Lung (tissue), 12 donors: ENCODE results near the gene RECQL. TPM values are rescaled to one million over a fixed set of nuclear protein-coding genes. Genes with fewer than 3 reads are reported as not detected.

Experiments used
- ATAC-seq: fragments of 200-7000 bp; cut with Tn5 transposase; one replicate; pipeline ENCODE4 v1.9.1; 2020; ENCODE audit warnings: moderate number of reproducible peaks; ENCODE audit not compliant: insufficient read depth, low FRiP score
- DNase-seq, 3 donors: peaks; one replicate each; pipeline ENCODE4 v3.0.0-alpha.2; 2013 to 2017
- H3K27ac ChIP-seq, 2 donors: one replicate each; pipeline ENCODE4 v1.5.1; 2013; ENCODE audit warnings: mild to moderate bottlenecking in 2 of 2, moderate library complexity in 2 of 2, control low read depth in 1 of 2, inconsistent platforms in 1 of 2, low read depth in 1 of 2, low read length in 1 of 2
- H3K27me3 ChIP-seq, 3 donors: one replicate each; pipeline ENCODE4 v1.5.1; 2013; ENCODE audit warnings: low read length in 2 of 3; ENCODE audit not compliant: control insufficient read depth in 3 of 3, insufficient read depth in 3 of 3
- H3K36me3 ChIP-seq, 4 donors: one replicate each; pipeline ENCODE4 v1.5.1; 2013; ENCODE audit warnings: low read length in 4 of 4, mild to moderate bottlenecking in 1 of 4, moderate library complexity in 1 of 4; ENCODE audit not compliant: control insufficient read depth in 4 of 4, insufficient read depth in 4 of 4
- H3K4me1 ChIP-seq, 5 donors: one replicate each; pipeline ENCODE4 v1.5.1; 2013; ENCODE audit warnings: low read length in 5 of 5, mild to moderate bottlenecking in 2 of 5, moderate library complexity in 1 of 5; ENCODE audit not compliant: control insufficient read depth in 5 of 5, insufficient read depth in 5 of 5
- H3K4me3 ChIP-seq: one replicate; pipeline ENCODE4 v1.5.1; 2013; ENCODE audit warnings: mild to moderate bottlenecking, control low read depth, moderate library complexity
- H3K9ac ChIP-seq, 2 donors: one replicate each; pipeline ENCODE4 v1.5.1; 2013; ENCODE audit warnings: low read length in 2 of 2, control low read depth in 1 of 2; ENCODE audit not compliant: insufficient read depth in 1 of 2
- H3K9me3 ChIP-seq, 4 donors: one replicate each; pipeline ENCODE4 v1.5.1; 2013; ENCODE audit warnings: low read length in 3 of 4, mild to moderate bottlenecking in 1 of 4, moderate library complexity in 1 of 4; ENCODE audit not compliant: control insufficient read depth in 4 of 4, insufficient read depth in 3 of 4
- CTCF ChIP-seq: IDR thresholded peaks from 2 replicates; pipeline ENCODE4 v1.5.1; 2012; ENCODE audit warnings: mild to moderate bottlenecking; ENCODE audit errors: control extremely low read depth, extremely low read depth
- WGBS, 2 donors: extraction: QIAGEN DNeasy Blood & Tissue Kit; methylation state at CpG; one replicate each; pipeline ENCODE4 v1.1.7; 2013; 5-methylcytosine and 5-hydroxymethylcytosine counted together
- polyA plus RNA-seq, 2 donors: library from polyadenylated mRNA; stranded (reverse); fragments of 200-250 nt; gene quantifications; one replicate each; pipeline ENCODE4 v1.2.1, GENCODE V29; 2013
- total RNA-seq, 2 donors: library from RNA; depleted of rRNA in 1 of 2; stranded (reverse); fragments of >200 nt in 1 of 2; gene quantifications; one replicate each; pipeline ENCODE4 v1.2.1, GENCODE V29; 2014 to 2021
- donor health status: control.
- donor health status: control.
- donor health status: Bipolar disorder and iron deficiency.
- donor health status: healthy.
- donor health status: DM: yes; HTN: yes; CAD: no.

Gene RECQL
- total and polyA plus RNA-seq, 4 donors: 13.8 to 36.0 (median 29.6) TPM

- H3K4me1 ChIP-seq: no peaks in the 10 kb centered on the region
- no peak overlapping the region for H3K4me3 ChIP-seq
- 40 to 45% methylated on average over 2 of the region's 2 CpGs for WGBS, 2 donors
- DNase-seq (no peak), ATAC-seq (no peak)
- no peak for TF ChIP-seq CTCF
- peaks cover 3 to 30% (median 10%) of the 10 kb centered on the region in 4 donors for H3K36me3 ChIP-seq
- H3K27me3 ChIP-seq: no peaks in the 10 kb centered on the region
- no peak overlapping the region for H3K9ac ChIP-seq
- H3K9me3 ChIP-seq: no peaks in the 10 kb centered on the region
- H3K27ac ChIP-seq: no peak overlapping the region
These were observed 8.3 kb upstream of the RECQL start for GRCh38 chr12:21509768-21510167.

- peaks cover 0 to 12% (median 3%) of the 10 kb centered on the region in 5 donors for H3K4me1 ChIP-seq
- peaks cover 0 to 22% (median 5%) of the 10 kb centered on the region in 4 donors for H3K36me3 ChIP-seq
- H3K9me3 ChIP-seq: no peaks in the 10 kb centered on the region
- ATAC-seq (no peak), DNase-seq (no peak)
- no peak for TF ChIP-seq CTCF
- H3K27ac ChIP-seq: no peak overlapping the region
- no peaks in the 10 kb centered on the region for H3K27me3 ChIP-seq
- no peak overlapping the region for H3K9ac ChIP-seq
- H3K4me3 ChIP-seq: no peak overlapping the region
- WGBS, 2 donors: 83 to 92% methylated on average over 2 of the region's 2 CpGs
These were observed 6.4 kb upstream of the RECQL start for GRCh38 chr12:21507849-21508248.

DNA sequence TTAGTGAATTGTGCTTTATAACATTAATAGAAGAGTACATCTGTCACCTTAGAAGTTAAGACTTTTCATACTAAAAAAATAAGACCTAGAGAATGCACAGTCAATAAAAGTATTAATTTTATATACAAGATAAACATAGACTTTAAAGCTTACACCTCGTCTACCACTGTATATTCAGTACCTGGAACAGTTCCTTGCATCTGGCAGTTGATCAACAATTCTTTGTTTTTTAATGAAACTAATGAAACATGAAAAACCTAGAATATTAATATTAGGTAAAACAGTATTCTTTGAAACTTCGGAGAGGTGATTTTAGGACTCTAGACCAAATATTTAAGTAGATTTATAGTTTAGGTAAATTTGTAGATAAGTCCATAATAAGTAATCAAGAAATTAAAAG, 4.5 kb upstream of the RECQL start:
- Histone ChIP-seq H3K4me1 (peaks cover 0 to 13% (median 5%) of the 10 kb centered on the region in 5 donors), H3K27ac (no peak overlapping the region), H3K4me3 (no peak overlapping the region), H3K9me3 (no peaks in the 10 kb centered on the region), H3K36me3 (peaks cover 0 to 15% (median 2%) of the 10 kb centered on the region in 4 donors), H3K9ac (no peak overlapping the region), H3K27me3 (no peaks in the 10 kb centered on the region)
- 42 to 55% methylated on average over 2 of the region's 2 CpGs for WGBS, 2 donors
- DNase-seq (no peak), ATAC-seq (no peak)
- no peak for TF ChIP-seq CTCF

DNA sequence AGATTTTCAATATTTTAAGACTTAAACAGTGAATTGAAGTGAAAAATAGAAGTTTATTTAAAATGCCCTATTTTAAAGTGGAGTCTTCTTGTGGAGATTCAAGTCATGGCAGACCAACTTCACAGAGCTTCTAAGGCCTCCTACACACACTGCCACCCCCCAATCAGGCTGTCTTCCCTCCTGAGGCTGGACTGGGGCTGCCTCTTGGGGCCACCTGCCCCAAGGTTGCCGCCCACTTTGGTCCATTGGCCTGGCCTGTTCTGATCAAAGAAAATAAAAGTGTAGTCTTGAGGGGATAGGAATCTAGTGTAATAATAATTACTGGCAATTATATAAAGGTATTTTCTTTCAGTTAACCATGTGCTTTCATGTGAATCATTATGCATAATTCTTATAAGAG, 1.4 kb upstream of the RECQL start:
- Histone ChIP-seq H3K9ac (peak overlapping the region in 1 of 2 donors; percentile 86), H3K36me3 (peaks cover 0 to 3% (median 2%) of the 10 kb centered on the region in 4 donors), H3K9me3 (no peaks in the 10 kb centered on the region), H3K4me3 (no peak overlapping the region), H3K4me1 (peaks cover 5 to 23% (median 9%) of the 10 kb centered on the region in 5 donors), H3K27me3 (no peaks in the 10 kb centered on the region), H3K27ac (no peak overlapping the region)
- no peak for TF ChIP-seq CTCF
- no peak for DNase-seq
- 95% methylated on average over 1 of the region's 1 CpG for WGBS, 2 donors
- no peak for ATAC-seq
